Kidney (tissue), 14 donors: ENCODE data around the gene SRA1. TPM values are rescaled to one million over a fixed set of nuclear protein-coding genes. Genes with fewer than 3 reads are reported as not detected.
"Not testable (repeated sequence)": the region's sequence is repeated elsewhere in the genome, so short reads cannot be mapped to it uniquely, and the experiment has no call there.

Experiments
- DNase-seq, 5 donors: peaks; one replicate each; pipeline ENCODE4 v3.0.0-alpha.2; 2013 to 2020
- FAIRE-seq: peaks from 2 replicates; lab custom pipeline; 2012; peaks lifted over from hg19 to GRCh38; lab: Jason Lieb, UNC
- H3K27ac ChIP-seq, 2 donors: one replicate each; pipeline ENCODE4 v1.7.0; 2013; ENCODE audit warnings: low read depth in 2 of 2, low read length in 2 of 2, inconsistent platforms in 1 of 2
- H3K27me3 ChIP-seq: one replicate; pipeline ENCODE4 v1.7.1; 2013; ENCODE audit warnings: low read length, inconsistent platforms; ENCODE audit not compliant: control insufficient read depth, insufficient read depth
- H3K36me3 ChIP-seq, 3 donors: one replicate each; pipeline versions ENCODE4 v1.7.0 to v1.7.1; 2013; ENCODE audit warnings: low read length in 3 of 3, control low read depth in 1 of 3, inconsistent platforms in 1 of 3; ENCODE audit not compliant: insufficient read depth in 3 of 3, control insufficient read depth in 2 of 3
- H3K4me1 ChIP-seq, 3 donors: one replicate each; pipeline versions ENCODE4 v1.7.0 to v1.7.1; 2013; ENCODE audit warnings: low read length in 3 of 3, inconsistent platforms in 1 of 3, low read depth in 1 of 3; ENCODE audit not compliant: control insufficient read depth in 2 of 3, insufficient read depth in 2 of 3
- H3K4me3 ChIP-seq, 3 donors: one replicate each; pipeline versions ENCODE4 v1.7.0 to v1.8.1; 2013; ENCODE audit warnings: low read length in 3 of 3, control low read depth in 1 of 3, inconsistent platforms in 1 of 3
- H3K9ac ChIP-seq, 3 donors: one replicate each; pipeline versions ENCODE4 v1.7.0 to v1.7.1; 2013; ENCODE audit warnings: low read length in 3 of 3, control low read depth in 1 of 3, inconsistent platforms in 1 of 3
- H3K9me3 ChIP-seq, 3 donors: one replicate each; pipeline versions ENCODE4 v1.7.0 to v1.7.1; 2013; ENCODE audit warnings: low read length in 3 of 3, control low read depth in 1 of 3, inconsistent platforms in 1 of 3; ENCODE audit not compliant: control insufficient read depth in 2 of 3, insufficient read depth in 1 of 3
- CTCF ChIP-seq: IDR thresholded peaks from 3 replicates; pipeline ENCODE4 v1.5.1; 2012; ENCODE audit warnings: mild to moderate bottlenecking, moderate library complexity, borderline replicate concordance; ENCODE audit not compliant: insufficient read depth; ENCODE audit errors: extremely low read depth
- intact Hi-C: fragments of 100-400 bp; cut with DNase I; formaldehyde crosslinking; loops from one replicate; pipeline ENCODE4 v1.11.1; 2022
- polyA plus RNA-seq: library from polyadenylated mRNA; stranded (reverse); fragments of 350-450 nt; fragmentation: Illumina TruSeq; extraction: RNeasy Lipid Tissue Mini Kit (QIAGEN cat#74804); gene quantifications from one replicate; pipeline ENCODE4 v1.2.3, GENCODE V29; 2014; ENCODE audit warnings: low read depth, low replicate concordance; ENCODE audit not compliant: insufficient read depth
- total RNA-seq: library from RNA; stranded (reverse); fragmentation: NEBNext Ultra II Directional; extraction: Animal tissue kit (Norgen Biotek cat#: 25700); gene quantifications from one replicate; pipeline ENCODE4 v1.2.1, GENCODE V29; 2021
- donor health status: control.
- donor health status: control.
- donor health status: control.
- donor health status: control.
- donor health status: control.
- donor health status: DM: yes; HTN: yes; CAD: no.
- donor health status: Normal renal cell carcinoma (clear cell type).

Gene SRA1
- total and polyA plus RNA-seq, 2 donors from 2014 or later: 31.3 to 52.4 TPM

GRCh38 chr5:140603734-140604133, 46.5 kb upstream of the SRA1 start:
- Histone ChIP-seq H3K9ac (no peak overlapping the region), H3K36me3 (no peaks in the 10 kb centered on the region), H3K4me3 (no peak overlapping the region), H3K4me1 (no peaks in the 10 kb centered on the region), H3K27me3 (no peaks in the 10 kb centered on the region), H3K9me3 (no peaks in the 10 kb centered on the region), H3K27ac (no peak overlapping the region)
- no peak for FAIRE-seq
- no peak for DNase-seq
- intact Hi-C loops: no loop called here
- TF ChIP-seq CTCF: no peak

GRCh38 chr5:140603446-140603698, 46.1 kb upstream of the SRA1 start:
- H3K36me3 ChIP-seq, H3K9me3 ChIP-seq, H3K4me3 ChIP-seq, H3K9ac ChIP-seq, intact Hi-C loops, H3K27ac ChIP-seq, FAIRE-seq, H3K4me1 ChIP-seq, H3K27me3 ChIP-seq, DNase-seq: not testable (repeated sequence)

GRCh38 chr5:140602147-140602546, 44.9 kb upstream of the SRA1 start:
- TF ChIP-seq CTCF: no peak
- Histone ChIP-seq H3K9ac (no peak overlapping the region), H3K27ac (no peak overlapping the region), H3K27me3 (no peaks in the 10 kb centered on the region), H3K9me3 (no peaks in the 10 kb centered on the region), H3K4me3 (no peak overlapping the region), H3K4me1 (no peaks in the 10 kb centered on the region), H3K36me3 (no peaks in the 10 kb centered on the region)
- intact Hi-C loops: no loop called here
- DNase-seq: no peak
- FAIRE-seq: no peak

DNA sequence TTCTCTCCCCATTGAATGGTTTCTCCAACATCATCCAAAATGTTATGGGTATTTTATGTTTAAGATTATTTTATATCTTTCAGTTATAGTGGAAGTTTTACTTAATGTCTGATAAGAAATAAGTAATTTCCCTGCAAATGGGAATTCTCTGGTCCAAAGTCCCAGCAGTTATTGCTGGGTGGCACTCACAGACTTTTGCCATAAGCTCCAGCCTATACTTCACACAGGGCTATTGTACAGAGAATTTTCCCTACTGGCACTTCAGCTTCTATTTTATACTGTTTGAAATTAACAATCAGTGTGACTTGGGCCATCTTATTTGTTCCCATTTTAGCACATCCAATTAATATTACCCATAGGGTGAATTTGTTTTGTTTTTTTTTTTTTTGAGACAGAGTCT, 42.8 kb upstream of the SRA1 start:
- no peak overlapping the region for H3K27ac ChIP-seq
- peaks cover 0 to 5% (median 0%) of the 10 kb centered on the region in 3 donors for H3K4me1 ChIP-seq
- H3K27me3 ChIP-seq: no peaks in the 10 kb centered on the region
- intact Hi-C loops: no loop called here
- no peaks in the 10 kb centered on the region for H3K36me3 ChIP-seq
- no peak for FAIRE-seq
- H3K9ac ChIP-seq: no peak overlapping the region
- TF ChIP-seq CTCF: no peak
- no peak overlapping the region for H3K4me3 ChIP-seq
- no peak for DNase-seq
- H3K9me3 ChIP-seq: no peaks in the 10 kb centered on the region
